Fibroblast of the aortic adventitia (primary cell): Measurements from ENCODE around the gene SLC22A16. TPM values are rescaled to one million over a fixed set of nuclear protein-coding genes. Genes with fewer than 3 reads are reported as not detected.

Source experiments
- DNase-seq: peaks from one replicate; pipeline ENCODE4 v3.0.0-alpha.2; 2010; ENCODE audit warnings: low read depth
- H3K4me3 ChIP-seq: 2 replicates; pipeline ENCODE4 v1.5.1; 2011; ENCODE audit warnings: low read depth, mild to moderate bottlenecking, control low read depth, low read length, moderate library complexity
- total RNA-seq: library from RNA; depleted of rRNA; stranded (reverse); fragments of >200 nt; gene quantifications from 2 replicates; pipeline ENCODE4 v1.2.3, GENCODE V29; 2012; ENCODE audit warnings: low replicate concordance
- TF ChIP-seq, protein P1 (sequence below): IDR thresholded peaks from 2 replicates; pipeline ENCODE4 v1.5.1; 2011; ENCODE audit warnings: mild to moderate bottlenecking, low read length, control low read depth, inconsistent platforms; ENCODE audit not compliant: insufficient read depth

SLC22A16 gene, protein sequence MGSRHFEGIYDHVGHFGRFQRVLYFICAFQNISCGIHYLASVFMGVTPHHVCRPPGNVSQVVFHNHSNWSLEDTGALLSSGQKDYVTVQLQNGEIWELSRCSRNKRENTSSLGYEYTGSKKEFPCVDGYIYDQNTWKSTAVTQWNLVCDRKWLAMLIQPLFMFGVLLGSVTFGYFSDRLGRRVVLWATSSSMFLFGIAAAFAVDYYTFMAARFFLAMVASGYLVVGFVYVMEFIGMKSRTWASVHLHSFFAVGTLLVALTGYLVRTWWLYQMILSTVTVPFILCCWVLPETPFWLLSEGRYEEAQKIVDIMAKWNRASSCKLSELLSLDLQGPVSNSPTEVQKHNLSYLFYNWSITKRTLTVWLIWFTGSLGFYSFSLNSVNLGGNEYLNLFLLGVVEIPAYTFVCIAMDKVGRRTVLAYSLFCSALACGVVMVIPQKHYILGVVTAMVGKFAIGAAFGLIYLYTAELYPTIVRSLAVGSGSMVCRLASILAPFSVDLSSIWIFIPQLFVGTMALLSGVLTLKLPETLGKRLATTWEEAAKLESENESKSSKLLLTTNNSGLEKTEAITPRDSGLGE
- 0.09 TPM in 1 of 2 replicates, not detected in the other for total RNA-seq

DNA sequence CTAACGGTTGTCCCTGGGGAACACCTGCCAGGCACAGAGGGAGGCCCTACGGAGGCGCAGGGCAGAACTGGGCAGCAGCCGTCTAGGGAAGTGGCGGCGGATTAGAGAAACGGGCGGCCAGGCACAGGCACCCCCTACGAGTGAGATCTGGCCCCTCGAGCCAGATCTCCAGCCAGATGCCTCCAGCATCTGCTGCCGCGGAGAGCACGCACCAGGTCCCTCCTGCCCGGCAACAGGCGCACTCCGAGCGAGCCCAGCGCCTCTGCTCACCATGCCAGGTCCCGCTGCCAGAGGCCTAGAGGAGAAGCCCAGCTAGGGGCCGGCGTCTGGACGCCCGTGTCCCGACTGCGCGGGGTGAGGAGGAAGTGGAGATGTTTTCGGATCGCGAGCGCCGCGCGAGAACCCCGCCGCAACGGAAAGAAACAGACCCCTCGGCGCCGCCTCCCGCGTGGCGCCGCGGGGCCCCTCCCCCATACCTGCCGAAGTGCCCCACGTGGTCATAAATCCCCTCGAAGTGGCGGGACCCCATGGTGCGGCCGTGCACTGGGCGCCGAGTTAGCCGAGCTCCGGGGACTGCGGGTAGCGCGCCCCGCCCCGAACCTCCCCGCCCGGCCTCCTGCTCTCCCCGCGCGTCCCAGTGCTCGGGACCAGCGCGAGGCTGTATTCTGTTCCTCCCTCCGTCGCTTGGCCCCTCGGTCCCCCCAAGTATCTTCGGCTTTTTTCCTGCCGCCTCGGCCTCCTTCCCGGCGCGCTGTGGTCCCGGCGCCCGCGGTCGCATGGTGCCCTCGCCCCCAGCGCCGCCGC is at the start of gene SLC22A16:
Gene SLC22A16 (minus strand): TSS at position 568 of the 804 bp plus-strand sequence. CDS start 39 bp downstream, at position 529.
- DNase-seq, result peak; percentile 10
- H3K4me3 ChIP-seq, result peak within 1 kb of the TSS; percentile 54
- TF ChIP-seq, protein P1, sequence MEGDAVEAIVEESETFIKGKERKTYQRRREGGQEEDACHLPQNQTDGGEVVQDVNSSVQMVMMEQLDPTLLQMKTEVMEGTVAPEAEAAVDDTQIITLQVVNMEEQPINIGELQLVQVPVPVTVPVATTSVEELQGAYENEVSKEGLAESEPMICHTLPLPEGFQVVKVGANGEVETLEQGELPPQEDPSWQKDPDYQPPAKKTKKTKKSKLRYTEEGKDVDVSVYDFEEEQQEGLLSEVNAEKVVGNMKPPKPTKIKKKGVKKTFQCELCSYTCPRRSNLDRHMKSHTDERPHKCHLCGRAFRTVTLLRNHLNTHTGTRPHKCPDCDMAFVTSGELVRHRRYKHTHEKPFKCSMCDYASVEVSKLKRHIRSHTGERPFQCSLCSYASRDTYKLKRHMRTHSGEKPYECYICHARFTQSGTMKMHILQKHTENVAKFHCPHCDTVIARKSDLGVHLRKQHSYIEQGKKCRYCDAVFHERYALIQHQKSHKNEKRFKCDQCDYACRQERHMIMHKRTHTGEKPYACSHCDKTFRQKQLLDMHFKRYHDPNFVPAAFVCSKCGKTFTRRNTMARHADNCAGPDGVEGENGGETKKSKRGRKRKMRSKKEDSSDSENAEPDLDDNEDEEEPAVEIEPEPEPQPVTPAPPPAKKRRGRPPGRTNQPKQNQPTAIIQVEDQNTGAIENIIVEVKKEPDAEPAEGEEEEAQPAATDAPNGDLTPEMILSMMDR, result no peak

DNA sequence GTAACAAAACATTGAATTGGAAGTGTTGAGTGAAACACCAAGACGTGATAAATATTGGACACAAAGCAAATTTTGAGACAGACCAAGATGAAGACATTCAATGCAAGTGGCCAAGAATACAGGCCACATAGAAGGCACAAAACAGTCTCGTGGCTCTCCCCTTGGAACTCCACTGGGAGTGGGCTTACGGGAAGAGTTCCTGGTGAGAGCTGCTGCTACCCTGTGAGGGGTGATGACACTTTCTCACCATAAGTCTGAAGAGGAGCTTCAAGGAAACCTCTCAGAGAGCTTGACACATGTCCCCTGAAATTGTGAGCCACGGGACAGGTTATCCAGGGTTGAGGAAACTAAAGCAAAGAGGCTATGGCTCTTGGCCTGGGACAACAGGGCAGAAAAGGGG is 48.6 kb upstream of the SLC22A16 start:
- no peak for DNase-seq
- no peak overlapping the region for H3K4me3 ChIP-seq
- TF ChIP-seq, protein P1, result no peak

DNA sequence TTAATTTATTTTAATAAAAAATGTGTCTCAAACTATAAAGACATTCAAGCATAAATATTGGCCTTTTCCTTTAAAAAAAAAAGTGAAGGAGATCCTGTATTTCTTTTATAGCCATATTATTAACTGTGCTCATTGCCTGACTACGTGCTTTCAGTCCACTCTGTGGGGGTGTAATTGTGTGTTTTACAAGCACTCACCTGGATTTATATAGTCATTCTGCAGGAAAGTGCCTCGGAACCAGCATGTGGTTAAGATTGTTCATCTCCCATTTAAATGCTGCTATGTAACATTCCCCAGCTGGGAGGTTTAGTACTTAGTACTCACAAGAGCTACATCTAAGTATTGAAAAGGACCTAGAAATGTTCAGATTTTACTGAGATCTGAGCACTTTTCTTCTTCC is 47.9 kb upstream of the SLC22A16 start:
- TF ChIP-seq, protein P1, result no peak
- no peak overlapping the region for H3K4me3 ChIP-seq
- no peak for DNase-seq

DNA sequence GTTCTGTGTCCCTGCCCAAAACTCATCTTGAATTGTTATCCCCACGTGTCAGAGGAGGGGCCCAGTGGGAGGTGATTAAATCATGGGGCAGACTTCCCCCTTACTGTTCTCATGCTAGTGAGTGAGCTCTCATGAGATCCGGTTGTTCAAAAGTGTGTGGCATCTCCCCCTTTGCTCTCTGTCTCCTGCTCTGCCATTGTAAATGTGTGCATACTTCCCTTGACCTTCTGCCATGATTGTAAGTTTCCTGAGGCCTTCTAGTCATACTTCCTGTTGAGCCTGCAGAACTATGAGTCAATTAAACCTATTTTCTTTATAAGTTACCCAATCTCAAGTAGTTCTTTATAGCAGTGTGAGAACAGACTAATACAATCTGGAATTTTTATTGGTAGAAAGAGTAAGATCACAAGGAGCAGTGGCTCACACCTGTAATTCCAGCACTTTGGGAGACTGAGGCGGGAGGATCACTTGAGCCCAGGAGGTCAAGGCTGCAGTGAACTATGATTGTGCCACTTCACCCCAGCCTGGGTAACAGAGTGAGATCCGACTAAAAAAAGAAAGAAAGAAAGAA is 47.1 kb upstream of the SLC22A16 start:
- H3K4me3 ChIP-seq, result no peak overlapping the region
- TF ChIP-seq, protein P1, result no peak
- DNase-seq, result no peak

DNA sequence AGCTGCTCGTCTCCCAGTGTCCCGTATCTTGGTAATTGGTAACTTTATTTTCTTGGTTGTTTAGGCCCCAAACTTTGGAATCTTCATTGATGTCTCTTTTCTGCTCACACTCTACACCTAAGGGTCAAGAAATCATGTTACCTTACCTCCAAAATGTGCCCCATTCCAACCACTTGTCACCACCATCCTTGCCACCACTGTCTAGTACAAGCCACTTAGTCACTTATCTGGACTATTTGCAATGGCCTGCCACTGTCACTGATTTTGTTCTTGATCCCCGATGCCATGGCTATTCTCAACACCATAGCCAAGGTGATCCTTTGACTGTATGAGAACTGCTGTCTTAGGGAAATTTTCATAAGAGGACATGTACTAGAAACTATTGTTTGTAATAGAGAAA is 46.0 kb upstream of the SLC22A16 start:
- H3K4me3 ChIP-seq, result no peak overlapping the region
- TF ChIP-seq, protein P1, result no peak
- no peak for DNase-seq

DNA sequence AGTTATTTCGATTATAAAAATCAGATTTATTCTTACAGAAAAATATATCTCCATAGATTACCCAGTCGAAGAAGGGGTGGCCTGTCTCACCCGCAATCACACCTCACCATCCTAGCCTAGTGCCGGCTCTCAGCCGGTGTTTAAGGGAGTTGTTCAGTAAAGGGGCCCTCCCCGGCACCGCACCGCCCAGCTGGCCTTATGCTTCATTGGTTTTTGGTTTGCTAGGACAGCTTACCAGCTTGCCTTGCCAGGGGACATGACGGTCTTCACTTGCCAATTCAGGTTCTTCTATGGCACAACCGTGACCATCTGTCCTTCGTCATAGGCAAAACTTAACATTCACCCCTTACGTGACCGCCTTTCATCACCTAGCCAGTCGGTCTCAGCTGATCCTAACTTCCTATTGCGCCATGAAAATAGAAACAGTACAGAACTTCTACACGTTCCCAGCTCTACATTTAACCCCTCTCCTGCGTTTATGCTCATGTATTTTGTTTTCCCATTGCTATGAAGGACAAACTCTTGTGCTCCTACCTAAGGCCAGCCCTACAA is 44.7 kb upstream of the SLC22A16 start:
- no peak for DNase-seq
- H3K4me3 ChIP-seq, result no peak overlapping the region
- TF ChIP-seq, protein P1, result no peak
